Measurements from ENCODE around the gene CPE.

DNA sequence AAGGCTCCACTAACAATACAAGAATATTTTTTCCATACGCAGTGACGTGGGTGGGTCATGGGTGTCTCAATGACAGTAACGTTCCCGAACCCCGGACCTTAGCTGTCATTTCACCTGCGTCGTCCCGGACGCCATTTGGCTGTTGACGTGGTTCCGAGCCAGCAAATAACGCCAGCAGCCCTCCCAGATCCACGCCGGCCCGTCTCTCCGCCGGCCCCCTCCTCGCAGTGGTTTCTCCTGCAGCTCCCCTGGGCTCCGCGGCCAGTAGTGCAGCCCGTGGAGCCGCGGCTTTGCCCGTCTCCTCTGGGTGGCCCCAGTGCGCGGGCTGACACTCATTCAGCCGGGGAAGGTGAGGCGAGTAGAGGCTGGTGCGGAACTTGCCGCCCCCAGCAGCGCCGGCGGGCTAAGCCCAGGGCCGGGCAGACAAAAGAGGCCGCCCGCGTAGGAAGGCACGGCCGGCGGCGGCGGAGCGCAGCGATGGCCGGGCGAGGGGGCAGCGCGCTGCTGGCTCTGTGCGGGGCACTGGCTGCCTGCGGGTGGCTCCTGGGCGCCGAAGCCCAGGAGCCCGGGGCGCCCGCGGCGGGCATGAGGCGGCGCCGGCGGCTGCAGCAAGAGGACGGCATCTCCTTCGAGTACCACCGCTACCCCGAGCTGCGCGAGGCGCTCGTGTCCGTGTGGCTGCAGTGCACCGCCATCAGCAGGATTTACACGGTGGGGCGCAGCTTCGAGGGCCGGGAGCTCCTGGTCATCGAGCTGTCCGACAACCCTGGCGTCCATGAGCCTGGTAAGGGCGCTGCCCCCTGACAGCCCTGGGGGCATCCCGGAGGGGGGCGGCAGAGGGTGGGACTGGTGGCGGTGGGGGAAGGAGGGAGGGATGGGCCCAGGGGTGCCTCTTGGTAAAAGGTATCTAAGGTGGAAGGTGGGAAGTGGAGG is at the start of gene CPE:
- peak; percentile 42; the same call in 1 of the 2 replicates for TF ChIP-seq POLR2AphosphoS5 (IDR thresholded peaks at IDR 0.05; ENCODE audit: borderline replicate concordance, low read depth, low read length)
- no peak for TF ChIP-seq FOXP2 (optimal IDR thresholded peaks at IDR 0.05; ENCODE audit: control extremely low read depth, extremely low read length, insufficient read depth)

Data from SK-N-MC (cell line).